NCI-H345 (cell line): ENCODE results near the gene SPRR2D.
"Not testable (repeated sequence)": the region's sequence is repeated elsewhere in the genome, so short reads cannot be mapped to it uniquely, and the experiment has no call there.

Source experiments
- DNase-seq: peaks from one replicate; lab custom pipeline; 2025; lab: John Stamatoyannopoulos, UW

Gene SPRR2D

GRCh38 chr1:153011235-153011758 is 29.6 kb downstream of the SPRR2D start:
- not testable (repeated sequence) for DNase-seq

- no peak for DNase-seq
These were observed 39.5 kb downstream of the SPRR2D start, which contains the start of gene SPRR3 for GRCh38 chr1:153001382-153001781. Gene SPRR3, plus strand, starts transcription at chr1:153001749. Its CDS starts 1,272 bp downstream, at chr1:153003021.

- no peak for DNase-seq
These were observed 40.6 kb downstream of the SPRR2D start for GRCh38 chr1:153000294-153000693.

GRCh38 chr1:152999818-153000217 is 41.1 kb downstream of the SPRR2D start:
- no peak for DNase-seq

DNA sequence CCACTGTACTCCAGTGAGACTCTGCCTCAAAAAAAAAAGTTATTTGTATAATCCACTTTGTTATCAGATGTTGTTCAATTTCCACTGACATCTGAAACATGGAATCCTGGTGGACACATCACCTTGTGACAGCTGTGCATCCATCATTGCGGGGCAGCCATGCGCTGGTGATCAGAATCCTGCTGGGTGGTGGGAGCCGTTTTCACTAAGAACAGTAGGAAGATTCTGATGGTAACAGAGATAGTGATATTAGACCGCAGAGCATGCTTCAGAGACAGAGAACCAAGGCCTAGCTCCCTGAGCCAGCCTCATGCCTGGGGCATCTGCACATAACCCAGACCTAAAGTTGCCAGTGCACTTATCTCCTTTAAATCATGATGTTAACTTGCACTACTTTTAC is 42.4 kb downstream of the SPRR2D start:
- no peak for DNase-seq

DNA sequence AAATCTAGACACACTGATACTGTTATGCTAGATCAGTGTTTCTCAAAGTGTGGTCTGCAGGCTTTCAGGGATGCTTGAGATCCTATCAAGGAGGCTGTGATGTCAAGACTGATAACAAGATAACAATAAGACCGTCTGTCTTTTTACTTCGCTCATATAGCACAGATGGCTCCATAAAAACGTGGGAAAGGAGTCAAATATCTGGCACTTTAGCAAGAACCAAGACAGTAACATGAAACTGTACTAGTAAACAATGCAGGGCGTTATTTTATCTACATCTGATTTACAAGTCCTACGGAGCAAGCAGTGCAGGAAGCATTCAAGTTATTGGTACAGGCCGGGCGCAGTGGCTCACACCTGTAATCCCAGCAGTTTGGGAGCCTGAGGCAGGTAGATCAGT is 43.0 kb downstream of the SPRR2D start:
- no peak for DNase-seq

- DNase-seq = no peak
These were observed 44.1 kb downstream of the SPRR2D start for GRCh38 chr1:152996633-152997400.

DNA sequence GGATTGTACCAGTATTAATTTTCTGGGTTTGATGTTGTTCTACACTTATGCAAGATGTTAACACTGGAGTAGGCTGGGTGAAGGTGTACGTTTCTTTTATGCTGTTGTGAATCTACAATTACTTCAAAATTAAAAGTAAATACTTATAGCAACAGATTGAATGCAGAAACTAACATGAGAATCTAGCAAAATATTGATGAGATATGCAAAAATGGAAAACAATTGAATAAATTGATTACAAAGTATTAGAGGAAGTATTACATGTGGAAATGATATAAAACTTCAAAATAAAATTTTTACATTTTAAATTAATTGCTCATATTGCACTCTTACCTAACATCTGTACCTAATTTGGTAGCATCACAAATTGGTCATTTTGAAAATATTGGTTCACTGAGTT is 45.1 kb downstream of the SPRR2D start:
- DNase-seq = no peak

GRCh38 chr1:152993186-152993585 is 47.7 kb downstream of the SPRR2D start:
- no peak for DNase-seq
